Right cardiac atrium (tissue), 5 donors: ENCODE measurements around the gene SCCPDH. TPM values are rescaled to one million over a fixed set of nuclear protein-coding genes. Genes with fewer than 3 reads are reported as not detected.

Source experiments
- ATAC-seq, 2 donors: fragments of 200-7000 bp; cut with Tn5 transposase; one replicate each; pipeline versions ENCODE4 v1.8.0 to v1.9.1; 2020; ENCODE audit warnings: moderate library complexity in 2 of 2, mild to moderate bottlenecking in 1 of 2
- DNase-seq, 3 donors: peaks; one replicate each; pipeline ENCODE4 v3.0.0-alpha.2; 2020
- H3K27ac ChIP-seq: one replicate; pipeline ENCODE4 v1.5.1; 2013; ENCODE audit warnings: mild to moderate bottlenecking, low read length, control low read depth, moderate library complexity
- H3K27me3 ChIP-seq: one replicate; pipeline ENCODE4 v1.6.1; 2013; ENCODE audit not compliant: control insufficient read depth, insufficient read depth
- H3K4me1 ChIP-seq: one replicate; pipeline ENCODE4 v1.6.1; 2013; ENCODE audit warnings: low read length; ENCODE audit not compliant: control insufficient read depth, insufficient read depth
- H3K4me3 ChIP-seq: one replicate; pipeline ENCODE4 v1.5.1; 2013; ENCODE audit warnings: low read length, control low read depth
- H3K9me3 ChIP-seq: one replicate; pipeline ENCODE4 v1.6.1; 2013; ENCODE audit warnings: low read length; ENCODE audit not compliant: control insufficient read depth
- WGBS: extraction: QIAGEN DNeasy Blood & Tissue Kit; methylation state at CpG from one replicate; pipeline ENCODE4 v1.1.7; 2013; 5-methylcytosine and 5-hydroxymethylcytosine counted together
- intact Hi-C, 4 donors: fragments of 100-400 bp; cut with DNase I; formaldehyde crosslinking; loops; one replicate each; pipeline versions ENCODE4 v1.11.0 to v1.14.0; 2022 to 2023
- polyA plus RNA-seq: library from polyadenylated mRNA; stranded (reverse); fragments of 200-250 nt; gene quantifications from one replicate; pipeline ENCODE4 v1.2.3, GENCODE V29; 2013
- total RNA-seq, 4 donors: library from RNA; stranded (reverse); fragmentation: NEBNext Ultra II Directional; extraction: Animal tissue kit (Norgen Biotek cat#: 25700); gene quantifications; one replicate each; pipeline ENCODE4 v1.2.1, GENCODE V29; 2021
- donor health status: healthy with polysubstance abuse.
- donor health status: DM: no; HTN: yes; CAD: no.
- donor health status: DM: no; HTN: no; CAD: no.
- donor health status: DM: no; HTN: yes; CAD: no; lungs with severe emphysema.
- donor health status: DM: yes; HTN: yes; CAD: no.

The SCCPDH gene
- total and polyA plus RNA-seq, 5 donors, result 22.2 to 29.8 (median 28.0) TPM

- WGBS, result 91% methylated on average over 23 of the region's 23 CpGs
- intact Hi-C loops, result no loop called here
- no peaks in the 10 kb centered on the region for H3K27me3 ChIP-seq
- ATAC-seq (no peak), DNase-seq (no peak)
- no peaks in the 10 kb centered on the region for H3K9me3 ChIP-seq
- no peak overlapping the region for H3K4me3 ChIP-seq
- no peak overlapping the region for H3K27ac ChIP-seq
- no peaks in the 10 kb centered on the region for H3K4me1 ChIP-seq
Measured at GRCh38 chr1:246775531-246776385, 51.5 kb downstream of the SCCPDH start.

- WGBS, result 91% methylated on average over 6 of the region's 6 CpGs
- intact Hi-C loops, result no loop called here
- H3K27me3 ChIP-seq, result no peaks in the 10 kb centered on the region
- no peak overlapping the region for H3K4me3 ChIP-seq
- H3K9me3 ChIP-seq, result no peaks in the 10 kb centered on the region
- ATAC-seq (no peak), DNase-seq (no peak)
- no peak overlapping the region for H3K27ac ChIP-seq
- no peaks in the 10 kb centered on the region for H3K4me1 ChIP-seq
Measured at GRCh38 chr1:246776923-246777322, 52.7 kb downstream of the SCCPDH start.

GRCh38 chr1:246778663-246779062, 54.5 kb downstream of the SCCPDH start:
- no peak overlapping the region for H3K4me3 ChIP-seq
- WGBS, result 95% methylated on average over 10 of the region's 10 CpGs
- DNase-seq, result no peak
- no peaks in the 10 kb centered on the region for H3K27me3 ChIP-seq
- no peak for ATAC-seq
- H3K4me1 ChIP-seq, result no peaks in the 10 kb centered on the region
- H3K27ac ChIP-seq, result no peak overlapping the region
- intact Hi-C loops, result no loop called here
- H3K9me3 ChIP-seq, result no peaks in the 10 kb centered on the region

GRCh38 chr1:246779561-246780175, 55.5 kb downstream of the SCCPDH start:
- 91% methylated on average over 13 of the region's 13 CpGs for WGBS
- Histone ChIP-seq H3K4me1 (no peaks in the 10 kb centered on the region), H3K4me3 (no peak overlapping the region), H3K9me3 (no peaks in the 10 kb centered on the region), H3K27ac (no peak overlapping the region), H3K27me3 (no peaks in the 10 kb centered on the region)
- DNase-seq, result no peak
- no peak for ATAC-seq
- intact Hi-C loops, result no loop called here

GRCh38 chr1:246780264-246780663, 56.1 kb downstream of the SCCPDH start:
- H3K27ac ChIP-seq, result no peak overlapping the region

GRCh38 chr1:246781212-246781611, 57.0 kb downstream of the SCCPDH start:
- Histone ChIP-seq H3K27me3 (no peaks in the 10 kb centered on the region), H3K27ac (no peak overlapping the region), H3K9me3 (no peaks in the 10 kb centered on the region), H3K4me1 (no peaks in the 10 kb centered on the region), H3K4me3 (no peak overlapping the region)
- ATAC-seq (no peak), DNase-seq (no peak)
- intact Hi-C loops, result no loop called here
- 95% methylated on average over 7 of the region's 7 CpGs for WGBS

More at GRCh38 chr1:246780264-246780663, 56.1 kb downstream of the SCCPDH start:
- no peaks in the 10 kb centered on the region for H3K9me3 ChIP-seq
- ATAC-seq, result no peak
- H3K4me1 ChIP-seq, result no peaks in the 10 kb centered on the region
- no peak overlapping the region for H3K4me3 ChIP-seq
- H3K27me3 ChIP-seq, result no peaks in the 10 kb centered on the region
- WGBS, result 95% methylated on average over 9 of the region's 9 CpGs
- DNase-seq, result no peak
- intact Hi-C loops, result no loop called here

- peak; percentile 55 to 73 for ATAC-seq
- Histone ChIP-seq H3K9me3 (no peaks in the 10 kb centered on the region), H3K27ac (no peak overlapping the region), H3K27me3 (no peaks in the 10 kb centered on the region), H3K4me1 (no peaks in the 10 kb centered on the region), H3K4me3 (no peak overlapping the region)
- WGBS, result 37% methylated on average over 16 of the region's 16 CpGs
- intact Hi-C loops, result no loop called here
- peak; percentile 51 to 83 (median 80) for DNase-seq
Measured at GRCh38 chr1:246782120-246782900, 58.1 kb downstream of the SCCPDH start.

GRCh38 chr1:246784621-246785493, 60.6 kb downstream of the SCCPDH start:
- Histone ChIP-seq H3K27me3 (no peaks in the 10 kb centered on the region), H3K27ac (no peak overlapping the region), H3K4me1 (no peaks in the 10 kb centered on the region), H3K9me3 (no peaks in the 10 kb centered on the region), H3K4me3 (no peak overlapping the region)
- intact Hi-C loops, result no loop called here
- ATAC-seq, result peak; percentile 50
- 37% methylated on average over 19 of the region's 19 CpGs for WGBS
- no peak for DNase-seq

- no peaks in the 10 kb centered on the region for H3K4me1 ChIP-seq
- no peak overlapping the region for H3K4me3 ChIP-seq
- intact Hi-C loops, result no loop called here
- ATAC-seq (no peak), DNase-seq (no peak)
- no peaks in the 10 kb centered on the region for H3K9me3 ChIP-seq
- no peak overlapping the region for H3K27ac ChIP-seq
- WGBS, result 85% methylated on average over 18 of the region's 18 CpGs
- H3K27me3 ChIP-seq, result no peaks in the 10 kb centered on the region
Measured at GRCh38 chr1:246785494-246786111, 61.4 kb downstream of the SCCPDH start.

- DNase-seq (no peak), ATAC-seq (no peak)
- Histone ChIP-seq H3K27me3 (no peaks in the 10 kb centered on the region), H3K4me1 (no peaks in the 10 kb centered on the region), H3K27ac (no peak overlapping the region), H3K4me3 (no peak overlapping the region), H3K9me3 (no peaks in the 10 kb centered on the region)
- WGBS, result 85% methylated on average over 19 of the region's 19 CpGs
- intact Hi-C loops, result no loop called here
Measured at GRCh38 chr1:246786606-246787238, 62.5 kb downstream of the SCCPDH start.
